ENCODE results near the gene CCR8. TPM values are rescaled to one million over a fixed set of nuclear protein-coding genes. Genes with fewer than 3 reads are reported as not detected.

The CCR8 gene
- total RNA-seq, 1 donor from 2014 or later, result not detected

GRCh38 chr3:39284457-39284881, 45.0 kb upstream of the CCR8 start:
- Mint-ChIP-seq H3K9me3 (ENCODE audit: unreplicated experiment) (peaks cover 1% of the 10 kb centered on the region), H3K4me1 (ENCODE audit: low read depth, unreplicated experiment) (peaks cover 3% of the 10 kb centered on the region), H3K27me3 (ENCODE audit: unreplicated experiment) (no peaks in the 10 kb centered on the region), H3K27ac (ENCODE audit: unreplicated experiment) (no peak overlapping the region), H3K4me3 (ENCODE audit: unreplicated experiment) (no peak overlapping the region), H3K36me3 (ENCODE audit: unreplicated experiment) (no peaks in the 10 kb centered on the region)
- no peak for TF ChIP-seq CTCF (IDR thresholded peaks at IDR 0.05; ENCODE audit: partially characterized antibody, unreplicated experiment)
- no peak for DNase-seq

- Mint-ChIP-seq H3K4me1 (ENCODE audit: low read depth, unreplicated experiment) (peaks cover 3% of the 10 kb centered on the region), H3K4me3 (ENCODE audit: unreplicated experiment) (no peak overlapping the region), H3K27me3 (ENCODE audit: unreplicated experiment) (no peaks in the 10 kb centered on the region), H3K9me3 (ENCODE audit: unreplicated experiment) (peaks cover 1% of the 10 kb centered on the region), H3K36me3 (ENCODE audit: unreplicated experiment) (no peaks in the 10 kb centered on the region), H3K27ac (ENCODE audit: unreplicated experiment) (no peak overlapping the region)
- TF ChIP-seq CTCF (IDR thresholded peaks at IDR 0.05; ENCODE audit: partially characterized antibody, unreplicated experiment), result no peak
- no peak for DNase-seq
These were observed 44.2 kb upstream of the CCR8 start for GRCh38 chr3:39285332-39285731.

- Mint-ChIP-seq H3K4me3 (ENCODE audit: unreplicated experiment) (no peak overlapping the region), H3K36me3 (ENCODE audit: unreplicated experiment) (no peaks in the 10 kb centered on the region), H3K27ac (ENCODE audit: unreplicated experiment) (no peak overlapping the region), H3K27me3 (ENCODE audit: unreplicated experiment) (no peaks in the 10 kb centered on the region), H3K9me3 (ENCODE audit: unreplicated experiment) (no peaks in the 10 kb centered on the region), H3K4me1 (ENCODE audit: low read depth, unreplicated experiment) (peaks cover 3% of the 10 kb centered on the region)
- no peak for DNase-seq
- TF ChIP-seq CTCF (IDR thresholded peaks at IDR 0.05; ENCODE audit: partially characterized antibody, unreplicated experiment), result no peak
These were observed 42.7 kb upstream of the CCR8 start for GRCh38 chr3:39286771-39287170.

GRCh38 chr3:39287216-39288164, 42.0 kb upstream of the CCR8 start:
- peaks cover 3% of the 10 kb centered on the region for H3K4me1 Mint-ChIP-seq (ENCODE audit: low read depth, unreplicated experiment)
- no peak overlapping the region for H3K27ac Mint-ChIP-seq (ENCODE audit: unreplicated experiment)
- no peak for DNase-seq
- H3K27me3 Mint-ChIP-seq (ENCODE audit: unreplicated experiment), result no peaks in the 10 kb centered on the region
- no peak overlapping the region for H3K4me3 Mint-ChIP-seq (ENCODE audit: unreplicated experiment)
- no peaks in the 10 kb centered on the region for H3K9me3 Mint-ChIP-seq (ENCODE audit: unreplicated experiment)
- no peaks in the 10 kb centered on the region for H3K36me3 Mint-ChIP-seq (ENCODE audit: unreplicated experiment)
- TF ChIP-seq CTCF (IDR thresholded peaks at IDR 0.05; ENCODE audit: partially characterized antibody, unreplicated experiment), result no peak

GRCh38 chr3:39288300-39288808, 41.2 kb upstream of the CCR8 start:
- H3K36me3 Mint-ChIP-seq (ENCODE audit: unreplicated experiment), result no peaks in the 10 kb centered on the region
- H3K27ac Mint-ChIP-seq (ENCODE audit: unreplicated experiment), result peak overlapping the region; percentile 9

More at GRCh38 chr3:39288300-39288808, 41.2 kb upstream of the CCR8 start:
- Mint-ChIP-seq H3K4me1 (ENCODE audit: low read depth, unreplicated experiment) (peaks cover 3% of the 10 kb centered on the region), H3K9me3 (ENCODE audit: unreplicated experiment) (no peaks in the 10 kb centered on the region), H3K27me3 (ENCODE audit: unreplicated experiment) (no peaks in the 10 kb centered on the region), H3K4me3 (ENCODE audit: unreplicated experiment) (no peak overlapping the region)
- DNase-seq, result peak; percentile 87
- peak; percentile 73 for TF ChIP-seq CTCF (IDR thresholded peaks at IDR 0.05; ENCODE audit: partially characterized antibody, unreplicated experiment)

All from glutamatergic neuron (in vitro differentiated cells).